ENCODE results near the gene EXOC3L4.
"Not testable (repeated sequence)": the region's sequence is repeated elsewhere in the genome, so short reads cannot be mapped to it uniquely, and the experiment has no call there.

The EXOC3L4 gene

GRCh38 chr14:103151270-103151945 lies 56.9 kb downstream of the EXOC3L4 start:
- H3K9me3 ChIP-seq (ENCODE audit: insufficient read depth, low read depth, low read length) = no peaks in the 10 kb centered on the region
- 92% methylated on average over 15 of the region's 15 CpGs for WGBS
- H3K36me3 ChIP-seq (ENCODE audit: insufficient read depth, low read length) = no peaks in the 10 kb centered on the region
- no peaks in the 10 kb centered on the region for H3K27me3 ChIP-seq (ENCODE audit: insufficient read depth, low read length)
- H3K4me3 ChIP-seq (ENCODE audit: low read length) = no peak overlapping the region
- no peak overlapping the region for H3K27ac ChIP-seq (ENCODE audit: low read depth, low read length)
- H3K9ac ChIP-seq (ENCODE audit: low read depth, low read length) = no peak overlapping the region
- no peaks in the 10 kb centered on the region for H3K4me1 ChIP-seq (ENCODE audit: insufficient read depth, low read length)

- Histone ChIP-seq H3K4me1 (ENCODE audit: insufficient read depth, low read length) (no peaks in the 10 kb centered on the region), H3K36me3 (ENCODE audit: insufficient read depth, low read length) (no peaks in the 10 kb centered on the region), H3K9ac (ENCODE audit: low read depth, low read length) (no peak overlapping the region), H3K27ac (ENCODE audit: low read depth, low read length) (no peak overlapping the region), H3K4me3 (ENCODE audit: low read length) (no peak overlapping the region), H3K27me3 (ENCODE audit: insufficient read depth, low read length) (0 out of 2 replicates have a peak, but pooled peaks cover 2% of the 10 kb centered on the region), H3K9me3 (ENCODE audit: insufficient read depth, low read depth, low read length) (no peaks in the 10 kb centered on the region)
- 76% methylated on average over 6 of the region's 6 CpGs for WGBS
Measured at GRCh38 chr14:103155010-103155409, 60.5 kb downstream of the EXOC3L4 start.

GRCh38 chr14:103155416-103155815 lies 60.9 kb downstream of the EXOC3L4 start:
- WGBS = 95% methylated on average over 12 of the region's 12 CpGs
- not testable (repeated sequence) for H3K27ac ChIP-seq (ENCODE audit: low read depth, low read length)

GRCh38 chr14:103155826-103156394 lies 61.4 kb downstream of the EXOC3L4 start:
- Histone ChIP-seq H3K9me3 (ENCODE audit: insufficient read depth, low read depth, low read length) (no peaks in the 10 kb centered on the region), H3K27me3 (ENCODE audit: insufficient read depth, low read length) (0 out of 2 replicates have a peak, but pooled peaks cover 2% of the 10 kb centered on the region)
- 90% methylated on average over 9 of the region's 9 CpGs for WGBS

More at GRCh38 chr14:103155416-103155815, 60.9 kb downstream of the EXOC3L4 start:
- H3K27me3 ChIP-seq (ENCODE audit: insufficient read depth, low read length); H3K4me3 ChIP-seq (ENCODE audit: low read length); H3K36me3 ChIP-seq (ENCODE audit: insufficient read depth, low read length); H3K4me1 ChIP-seq (ENCODE audit: insufficient read depth, low read length); H3K9ac ChIP-seq (ENCODE audit: low read depth, low read length); H3K9me3 ChIP-seq (ENCODE audit: insufficient read depth, low read depth, low read length): not testable (repeated sequence)

GRCh38 chr14:103156651-103157378 lies 62.3 kb downstream of the EXOC3L4 start:
- Histone ChIP-seq H3K27ac (ENCODE audit: low read depth, low read length) (no peak overlapping the region), H3K4me1 (ENCODE audit: insufficient read depth, low read length) (no peaks in the 10 kb centered on the region), H3K9me3 (ENCODE audit: insufficient read depth, low read depth, low read length) (peaks cover 4% of the 10 kb centered on the region; the same call in 1 of the 2 replicates), H3K4me3 (ENCODE audit: low read length) (no peak overlapping the region), H3K36me3 (ENCODE audit: insufficient read depth, low read length) (no peaks in the 10 kb centered on the region), H3K9ac (ENCODE audit: low read depth, low read length) (no peak overlapping the region), H3K27me3 (ENCODE audit: insufficient read depth, low read length) (0 out of 2 replicates have a peak, but pooled peaks cover 2% of the 10 kb centered on the region)
- 66% methylated on average over 21 of the region's 21 CpGs for WGBS

More at GRCh38 chr14:103155826-103156394, 61.4 kb downstream of the EXOC3L4 start:
- Histone ChIP-seq H3K36me3 (ENCODE audit: insufficient read depth, low read length) (no peaks in the 10 kb centered on the region), H3K4me1 (ENCODE audit: insufficient read depth, low read length) (no peaks in the 10 kb centered on the region), H3K4me3 (ENCODE audit: low read length) (no peak overlapping the region), H3K27ac (ENCODE audit: low read depth, low read length) (no peak overlapping the region), H3K9ac (ENCODE audit: low read depth, low read length) (no peak overlapping the region)

- Histone ChIP-seq H3K9ac (ENCODE audit: low read depth, low read length) (no peak overlapping the region), H3K27me3 (ENCODE audit: insufficient read depth, low read length) (0 out of 2 replicates have a peak, but pooled peaks cover 2% of the 10 kb centered on the region), H3K4me3 (ENCODE audit: low read length) (no peak overlapping the region), H3K36me3 (ENCODE audit: insufficient read depth, low read length) (no peaks in the 10 kb centered on the region), H3K9me3 (ENCODE audit: insufficient read depth, low read depth, low read length) (peaks cover 15% of the 10 kb centered on the region; the same call in 1 of the 2 replicates), H3K27ac (ENCODE audit: low read depth, low read length) (no peak overlapping the region), H3K4me1 (ENCODE audit: insufficient read depth, low read length) (no peaks in the 10 kb centered on the region)
- 94% methylated on average over 19 of the region's 19 CpGs for WGBS
Measured at GRCh38 chr14:103157969-103158368, 63.4 kb downstream of the EXOC3L4 start.

GRCh38 chr14:103158688-103159087 lies 64.2 kb downstream of the EXOC3L4 start:
- Histone ChIP-seq H3K4me3 (ENCODE audit: low read length) (no peak overlapping the region), H3K9ac (ENCODE audit: low read depth, low read length) (no peak overlapping the region), H3K27ac (ENCODE audit: low read depth, low read length) (no peak overlapping the region), H3K4me1 (ENCODE audit: insufficient read depth, low read length) (no peaks in the 10 kb centered on the region), H3K36me3 (ENCODE audit: insufficient read depth, low read length) (no peaks in the 10 kb centered on the region), H3K27me3 (ENCODE audit: insufficient read depth, low read length) (0 out of 2 replicates have a peak, but pooled peaks cover 2% of the 10 kb centered on the region), H3K9me3 (ENCODE audit: insufficient read depth, low read depth, low read length) (peaks cover 17% of the 10 kb centered on the region; the same call in 1 of the 2 replicates)
- 68% methylated on average over 1 of the region's 1 CpG for WGBS

Data from HUES64 (cell line).